GM21717 (cell line): Measurements from ENCODE around the gene LRRC75A.
"Not testable (repeated sequence)": the region's sequence is repeated elsewhere in the genome, so short reads cannot be mapped to it uniquely, and the experiment has no call there.

Experiments
- ATAC-seq: cut with Tn5 transposase; IDR thresholded peaks from one replicate; pipeline ENCODE4 v1.9.1; 2021; ENCODE audit warnings: mild to moderate bottlenecking, moderate library complexity; ENCODE audit not compliant: unreplicated experiment

LRRC75A gene

GRCh38 chr17:16455997-16456741 lies 35.8 kb downstream of the LRRC75A start:
- ATAC-seq = no peak

DNA sequence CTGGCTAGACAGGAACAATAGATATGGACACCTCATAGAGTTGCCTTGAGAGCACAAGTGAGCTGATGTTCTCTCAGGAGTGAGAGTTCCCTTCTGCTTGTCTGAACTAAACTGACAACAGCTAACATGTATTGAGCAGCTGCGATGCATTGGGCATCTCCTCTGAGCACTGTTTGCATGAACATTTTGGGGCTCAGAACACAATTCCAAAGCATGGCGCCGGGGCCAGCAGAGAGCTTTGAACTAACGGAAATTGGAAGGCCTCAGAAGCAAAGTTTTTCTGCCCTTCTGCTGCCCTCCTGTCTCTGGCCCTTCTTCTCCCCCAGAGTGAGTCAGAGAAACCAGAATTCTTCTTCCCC lies 38.5 kb downstream of the LRRC75A start:
- ATAC-seq = no peak

DNA sequence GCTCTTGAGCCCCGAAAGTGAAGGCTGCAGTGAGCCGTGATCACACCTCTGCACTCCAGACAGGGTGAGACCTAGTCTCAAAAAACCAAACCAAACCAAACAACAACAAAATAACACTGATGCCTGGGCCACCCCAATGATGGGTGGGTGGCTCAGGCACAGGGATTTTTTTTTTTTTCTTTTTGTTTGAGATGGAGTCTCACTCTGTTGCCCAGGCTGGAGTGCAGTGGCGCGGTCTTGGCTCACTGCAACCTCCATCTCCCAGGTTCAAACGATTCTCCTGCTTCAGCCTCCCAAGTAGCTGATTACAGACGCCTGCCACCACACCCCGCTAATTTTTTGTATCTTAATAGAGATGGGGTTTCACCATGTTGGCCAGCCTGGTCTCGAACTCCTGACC lies 39.7 kb downstream of the LRRC75A start:
- not testable (repeated sequence) for ATAC-seq

- ATAC-seq = no peak
Observed at GRCh38 chr17:16450028-16450427, 42.0 kb downstream of the LRRC75A start.

DNA sequence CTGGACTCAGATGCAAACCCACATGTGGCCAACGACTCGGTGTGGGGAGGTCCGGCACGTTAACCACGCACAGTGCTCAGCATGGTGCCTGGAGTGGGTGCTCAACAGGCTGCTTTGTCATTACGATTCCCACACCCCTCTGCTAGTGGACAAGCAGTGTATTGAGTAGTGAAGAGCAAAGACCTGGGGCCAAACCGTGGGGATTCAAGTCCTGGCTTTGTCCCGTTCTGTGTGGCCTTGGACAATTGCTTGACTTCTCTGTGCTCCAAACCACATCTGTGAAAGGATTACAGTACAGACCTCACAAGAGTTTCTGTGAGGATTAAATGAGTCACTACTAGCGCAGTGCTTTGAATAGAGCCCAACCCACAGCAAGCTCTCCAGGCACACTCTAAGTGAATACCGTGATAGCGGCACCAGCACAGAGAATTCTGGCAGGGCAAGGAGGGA lies 42.8 kb downstream of the LRRC75A start:
- no peak for ATAC-seq

DNA sequence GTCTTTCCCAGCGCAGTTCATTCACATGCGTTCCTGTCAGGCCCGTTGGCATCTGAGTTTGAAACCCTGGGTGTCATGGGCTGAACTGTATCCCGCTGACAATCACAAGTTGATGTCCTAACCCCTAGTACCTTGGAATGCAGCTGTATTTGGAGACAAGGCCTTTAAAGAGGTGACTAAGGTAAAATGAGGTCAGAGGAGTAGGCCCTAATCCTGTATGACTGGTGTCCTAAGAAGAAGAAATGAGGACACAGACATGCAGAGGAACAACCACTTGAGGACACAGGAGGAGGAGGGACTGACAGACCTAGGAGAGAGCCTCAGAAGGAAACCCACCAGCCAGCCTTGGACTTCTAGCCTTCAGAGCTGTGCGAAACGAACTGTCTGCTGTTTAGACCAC lies 43.5 kb downstream of the LRRC75A start:
- no peak for ATAC-seq

DNA sequence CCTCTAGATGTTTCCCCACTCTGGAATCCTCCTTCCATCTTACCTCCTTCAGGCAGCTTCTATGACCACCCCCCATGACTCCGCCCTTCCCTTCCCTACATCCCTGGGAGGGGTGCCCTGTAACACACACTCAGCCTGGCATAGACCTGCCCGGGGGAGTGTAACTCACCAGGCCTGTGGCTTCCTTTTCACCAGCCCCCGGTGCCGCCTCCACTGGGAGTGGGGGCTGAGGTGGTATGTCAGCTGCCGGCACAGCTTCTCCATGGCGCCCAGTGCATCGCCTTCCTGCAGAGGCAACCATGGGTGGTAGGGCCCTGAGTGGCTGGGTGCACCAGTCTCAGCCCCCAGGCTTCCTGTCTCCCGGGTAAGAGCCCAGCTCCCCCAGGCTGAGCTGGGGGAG lies 44.3 kb downstream of the LRRC75A start:
- ATAC-seq = no peak

- no peak for ATAC-seq
Observed at GRCh38 chr17:16446338-16446983, 45.5 kb downstream of the LRRC75A start.

DNA sequence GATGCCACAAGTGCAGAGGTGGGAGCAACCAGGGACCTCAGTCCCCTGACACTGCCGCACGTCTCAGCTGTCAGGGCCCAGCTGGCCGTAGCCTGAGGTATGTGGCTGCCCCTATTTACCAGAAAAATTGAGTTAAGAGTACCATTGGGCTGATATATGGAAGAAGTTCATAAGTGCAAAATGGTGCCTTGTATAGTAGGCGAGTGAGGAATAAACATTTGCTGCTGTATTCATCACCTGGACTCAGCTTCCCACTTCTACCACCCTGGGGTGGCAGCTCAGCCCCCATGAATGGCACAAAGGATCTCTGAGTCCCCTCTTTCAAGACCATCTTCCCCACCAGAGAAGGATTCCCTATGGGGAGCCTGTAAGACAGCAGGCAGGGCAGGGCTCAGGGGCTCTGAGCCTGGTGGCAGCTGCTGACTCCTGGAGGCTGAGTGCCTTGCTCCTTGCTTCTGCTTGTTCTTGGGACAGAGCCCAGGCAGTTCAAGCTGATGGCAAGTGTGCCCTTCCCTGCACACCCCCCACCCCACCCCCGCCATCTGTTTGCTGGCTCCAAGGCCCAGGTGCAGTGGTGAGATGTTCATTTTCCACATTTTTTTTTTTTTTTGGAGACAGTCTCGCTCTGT lies 47.6 kb downstream of the LRRC75A start:
- ATAC-seq = no peak

GRCh38 chr17:16443511-16444257 lies 48.3 kb downstream of the LRRC75A start:
- no peak for ATAC-seq

DNA sequence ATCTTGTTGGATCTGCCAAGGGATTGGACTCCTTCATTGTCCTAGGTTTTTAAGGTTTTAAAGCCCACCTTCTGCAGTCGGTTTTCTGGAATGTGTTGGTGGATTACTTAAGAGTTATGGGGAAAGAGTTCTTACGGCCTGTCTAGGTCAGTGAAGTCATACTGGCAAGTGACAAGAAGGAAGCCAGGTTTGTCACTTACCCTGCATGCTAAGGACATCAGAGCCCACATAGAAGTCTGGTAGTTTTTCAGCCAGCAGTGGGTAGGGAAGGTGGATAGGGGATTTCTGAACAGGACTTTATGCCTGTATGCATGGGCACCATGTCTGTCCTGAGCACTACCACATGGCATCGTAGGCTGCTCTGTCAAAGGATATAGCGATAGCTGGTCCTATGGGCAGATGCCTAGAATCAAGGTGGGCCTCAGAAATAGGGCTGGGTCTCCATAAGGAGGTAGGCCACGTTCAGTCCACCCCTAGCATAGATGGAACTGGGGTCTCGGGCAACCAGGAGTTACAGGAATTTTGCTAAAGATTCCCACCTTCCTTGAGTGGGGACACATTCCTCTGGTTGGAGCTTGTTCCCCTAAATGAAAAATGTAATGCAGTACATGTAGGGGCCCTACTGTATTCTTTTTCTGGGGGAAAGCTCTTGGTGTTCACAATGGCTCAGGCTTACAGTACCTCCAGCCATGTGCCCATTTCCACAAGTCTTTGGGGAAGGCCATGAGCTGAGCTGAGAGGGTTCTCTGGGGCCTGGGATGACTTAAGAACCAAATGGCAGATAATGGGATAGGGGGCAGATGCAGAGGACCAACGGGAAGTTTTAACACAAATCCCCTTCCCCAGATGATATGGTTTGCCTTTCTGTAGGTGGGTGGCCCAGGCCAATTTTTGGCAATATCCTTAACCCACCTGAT lies 49.1 kb downstream of the LRRC75A start:
- no peak for ATAC-seq

DNA sequence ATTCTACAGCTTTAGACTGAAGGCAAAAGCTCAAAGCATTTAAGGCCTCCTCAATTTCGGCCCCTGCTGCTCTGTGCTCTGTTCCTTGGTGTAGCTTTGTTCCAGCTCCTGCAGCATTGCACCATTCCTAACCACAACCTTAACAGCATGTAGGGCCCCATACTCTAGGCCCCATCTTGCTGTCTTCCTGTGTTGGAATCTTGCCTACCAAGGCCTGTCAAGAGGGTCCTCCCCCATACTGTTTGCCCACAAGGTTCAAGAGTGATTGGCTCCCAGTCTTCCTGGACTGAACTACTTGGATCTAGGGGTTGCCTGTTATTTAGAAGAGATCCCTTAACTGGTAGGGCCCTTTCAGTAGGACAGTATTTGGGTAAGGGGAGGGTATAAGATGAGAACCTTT lies 49.9 kb downstream of the LRRC75A start:
- ATAC-seq = no peak

GRCh38 chr17:16440901-16441629 lies 50.9 kb downstream of the LRRC75A start:
- no peak for ATAC-seq

DNA sequence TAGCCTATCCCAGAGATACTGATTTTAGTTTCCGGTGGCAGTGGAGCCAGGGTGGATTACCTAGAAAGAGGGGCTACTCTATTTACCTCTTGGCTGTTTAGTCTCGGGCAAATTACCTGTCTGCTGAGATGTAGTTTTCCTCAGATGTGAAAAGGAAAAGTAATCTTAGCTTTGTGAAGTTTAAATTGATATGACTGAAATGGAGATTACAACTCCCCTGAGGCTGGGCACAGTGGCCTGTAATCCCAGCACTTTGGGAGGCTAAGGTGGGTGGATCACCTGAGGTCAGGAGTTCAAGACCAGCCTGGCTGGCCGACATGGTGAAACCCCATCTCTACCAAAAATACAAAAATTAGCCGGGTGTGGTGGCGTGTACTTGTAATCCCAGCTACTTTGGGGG lies 51.6 kb downstream of the LRRC75A start:
- ATAC-seq = not testable (repeated sequence)

GRCh38 chr17:16439811-16440351 lies 52.1 kb downstream of the LRRC75A start:
- no peak for ATAC-seq

- no peak for ATAC-seq
Observed at GRCh38 chr17:16439303-16439791, 52.6 kb downstream of the LRRC75A start.

DNA sequence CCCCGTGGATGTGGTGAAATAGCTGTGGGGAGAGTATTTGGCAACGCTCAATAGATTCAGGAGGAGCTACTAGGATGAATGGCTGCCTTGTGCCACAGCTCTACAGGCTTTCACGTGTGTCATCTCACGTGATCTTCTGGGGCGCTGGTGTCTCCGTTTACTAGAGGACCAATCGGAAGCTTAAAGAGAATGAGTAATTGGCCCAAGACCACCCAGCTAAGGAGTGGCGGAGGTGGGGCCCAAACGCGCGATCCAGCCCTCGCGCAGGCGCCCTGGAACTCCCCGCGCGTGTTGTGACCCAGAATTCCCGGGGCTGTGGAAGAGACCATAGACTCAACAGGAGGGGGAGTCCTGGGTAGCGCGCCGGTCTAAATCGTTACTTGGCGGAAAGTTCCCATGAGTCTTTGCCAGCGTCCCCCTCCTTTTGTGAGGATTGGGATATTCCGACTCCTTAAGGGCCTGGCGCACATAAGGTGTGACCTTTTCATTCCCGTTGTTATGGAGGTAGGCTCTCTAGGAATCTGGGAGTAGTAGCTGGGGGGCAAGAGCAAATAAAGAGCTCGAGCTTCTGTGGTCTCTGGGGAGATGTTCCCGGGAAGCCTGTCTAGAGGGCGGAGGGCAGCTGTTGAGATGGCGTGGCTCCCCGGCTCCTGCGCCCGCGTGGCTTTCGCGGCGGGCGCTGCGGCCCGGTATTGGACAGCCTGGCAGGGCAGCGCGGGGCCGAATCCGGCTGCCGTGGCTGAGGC lies 53.3 kb downstream of the LRRC75A start:
- peak; percentile 65 for ATAC-seq

- ATAC-seq = peak; percentile 5
Observed at GRCh38 chr17:16438173-16438556, 53.8 kb downstream of the LRRC75A start.

DNA sequence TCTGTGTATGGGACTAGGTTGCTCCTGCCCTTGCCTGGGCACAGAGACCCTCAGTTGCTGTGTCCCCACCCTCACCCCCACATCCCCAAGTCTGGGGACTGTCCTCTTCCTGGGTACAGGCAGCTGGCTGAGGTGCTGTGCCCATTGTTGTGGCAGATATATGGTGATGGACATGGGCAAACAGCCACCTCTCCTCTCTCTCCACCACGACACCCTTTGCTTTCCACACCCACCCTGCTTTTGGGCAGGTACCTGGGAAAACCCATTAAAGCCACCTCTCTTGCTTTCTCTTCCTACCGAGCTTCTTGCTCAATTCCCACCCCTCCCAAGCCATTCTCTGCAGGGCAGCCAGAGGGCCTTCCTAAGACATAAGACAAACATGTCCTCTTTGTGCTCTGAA lies 54.9 kb downstream of the LRRC75A start:
- no peak for ATAC-seq
